Mesodermal cell (in vitro differentiated cells): ENCODE data around the gene CDO1.

Experiments used
- H3K27ac ChIP-seq: 2 replicates; pipeline ENCODE4 v1.7.0; 2013; ENCODE audit warnings: mild to moderate bottlenecking, low read depth, low read length, moderate library complexity; ENCODE audit not compliant: severe bottlenecking
- H3K36me3 ChIP-seq: 2 replicates; pipeline ENCODE4 v1.7.1; 2013; ENCODE audit warnings: mild to moderate bottlenecking, low read length, moderate library complexity; ENCODE audit not compliant: control insufficient read depth, insufficient read depth
- H3K4me1 ChIP-seq: one replicate; pipeline ENCODE4 v1.7.1; 2013; ENCODE audit warnings: mild to moderate bottlenecking, low read length; ENCODE audit not compliant: insufficient read depth, control insufficient read depth, poor library complexity, severe bottlenecking
- H3K4me3 ChIP-seq: 2 replicates; pipeline ENCODE4 v1.7.0; 2013; ENCODE audit warnings: low read length, control low read depth, mild to moderate bottlenecking; ENCODE audit not compliant: insufficient read depth, poor library complexity, severe bottlenecking; ENCODE audit errors: extremely low read depth
- H3K9me3 ChIP-seq: 2 replicates; pipeline ENCODE4 v1.7.1; 2013; ENCODE audit warnings: mild to moderate bottlenecking, low read length, moderate library complexity; ENCODE audit not compliant: control insufficient read depth
- WGBS, 2 experiments: methylation state at CpG; one replicate each; pipeline ENCODE4 v1.1.5; 2013; ENCODE audit warnings: missing lambda C conversion rate in 2 of 2; ENCODE audit not compliant: insufficient coverage in 2 of 2; 5-methylcytosine and 5-hydroxymethylcytosine counted together

CDO1 gene

DNA sequence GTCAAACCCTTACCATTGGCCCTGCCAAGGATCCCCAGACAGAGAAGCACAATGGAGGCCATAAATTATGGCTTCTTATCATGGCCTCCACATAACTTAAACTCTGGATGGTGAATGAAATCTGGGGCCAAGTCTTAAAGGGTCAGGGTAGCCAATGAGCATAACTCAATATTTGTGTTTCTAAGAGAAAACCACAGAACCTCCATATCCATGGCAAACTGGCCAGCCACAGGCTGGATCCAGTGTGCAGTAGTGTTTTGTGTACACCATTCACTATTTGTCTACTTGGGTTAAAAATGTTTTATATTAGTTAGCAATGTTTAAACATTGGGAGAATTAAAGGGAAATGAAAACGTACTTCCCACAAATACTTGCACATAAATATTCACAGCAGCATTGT is 60.8 kb downstream of the CDO1 start:
- no CpG with 5 or more reads among the region's 1 CpG for WGBS, 2 experiments
- no peak overlapping the region for H3K27ac ChIP-seq
- no peak overlapping the region for H3K4me3 ChIP-seq
- H3K9me3 ChIP-seq = no peaks in the 10 kb centered on the region
- H3K36me3 ChIP-seq = no peaks in the 10 kb centered on the region
- H3K4me1 ChIP-seq = no peaks in the 10 kb centered on the region
